Panc1 (cell line): Measurements from ENCODE around the gene NME3. TPM values are rescaled to one million over a fixed set of nuclear protein-coding genes. Genes with fewer than 3 reads are reported as not detected.

Experiments used
- ATAC-seq: fragments of 200-7000 bp; cut with Tn5 transposase; 2 replicates; pipeline ENCODE4 v1.9.1; 2020; ENCODE audit warnings: mild to moderate bottlenecking, moderate library complexity
- BruUV-seq: library from RNA; stranded (reverse); fragments of 400-500 nt; replicated peaks from 2 replicates; lab custom pipeline; 2021; lab: Mats Ljungman, UMichigan
- CTCF ChIA-PET: fragments of 300-600 bp; sonication (Branson Sonifier 250); formaldehyde crosslinking; loops from one replicate; lab custom pipeline; 2022; ENCODE audit warnings: antibody characterized with exemption; lab: Charles Lee
- POLR2A ChIA-PET: fragments of 300-600 bp; sonication (Branson Sonifier 250); formaldehyde crosslinking; loops from one replicate; lab custom pipeline; 2022; ENCODE audit warnings: antibody characterized with exemption; lab: Charles Lee
- DNase-seq: peaks from one replicate; pipeline ENCODE4 v3.0.0-alpha.2; 2010; ENCODE audit warnings: low read depth, low spot score
- H3K27ac ChIP-seq: 2 replicates; pipeline ENCODE4 v1.5.1; 2011; ENCODE audit warnings: mild to moderate bottlenecking, low read length, inconsistent platforms
- H3K27me3 ChIP-seq: fragments of 200-500 bp; sonication (Bioruptor generic); 2 replicates; pipeline ENCODE4 v1.6.0; 2014; ENCODE audit warnings: low read length, inconsistent platforms; ENCODE audit not compliant: control insufficient read depth, insufficient read depth
- H3K36me3 ChIP-seq: fragments of 200-500 bp; sonication (Bioruptor generic); 2 replicates; pipeline ENCODE4 v1.5.1; 2014; ENCODE audit warnings: inconsistent platforms, mild to moderate bottlenecking, low read length, moderate library complexity; ENCODE audit not compliant: control insufficient read depth, insufficient read depth
- H3K4me1 ChIP-seq: 2 replicates; pipeline ENCODE4 v1.5.1; 2011; ENCODE audit warnings: inconsistent platforms, mild to moderate bottlenecking, low read length, moderate library complexity; ENCODE audit not compliant: control insufficient read depth, insufficient read depth
- H3K4me3 ChIP-seq, 2 experiments: 2 replicates each; pipeline ENCODE4 v1.5.1; 2011 to 2012; ENCODE audit warnings: low read depth in 2 of 2, low read length in 2 of 2, mild to moderate bottlenecking in 2 of 2, inconsistent platforms in 1 of 2, moderate library complexity in 1 of 2
- H3K9me3 ChIP-seq: fragments of 200-500 bp; sonication (Bioruptor generic); 2 replicates; pipeline ENCODE4 v1.5.1; 2014; ENCODE audit warnings: low read depth, mild to moderate bottlenecking, inconsistent platforms, low read length, moderate library complexity; ENCODE audit not compliant: control insufficient read depth, insufficient read depth
- POLR2AphosphoS5 ChIP-seq: IDR thresholded peaks from 2 replicates; pipeline ENCODE4 v1.6.1; 2012; ENCODE audit warnings: mild to moderate bottlenecking, low read depth, low read length, moderate library complexity
- SIN3A ChIP-seq: IDR thresholded peaks from 2 replicates; pipeline ENCODE4 v1.6.1; 2012; ENCODE audit warnings: low read depth, mild to moderate bottlenecking, low read length, moderate library complexity, borderline replicate concordance; ENCODE audit not compliant: insufficient read depth
- TCF7L2 ChIP-seq: IDR thresholded peaks from 2 replicates; pipeline ENCODE4 v1.6.1; 2011; ENCODE audit warnings: mild to moderate bottlenecking, low read depth, low read length, inconsistent platforms
- in situ Hi-C: cut with HindIII; loops from 2 replicates; pipeline ENCODE4 v1.10.0; 2016; ENCODE audit warnings: low sequenced_read_pairs, low pct_unique_long_range_greater_than_20kb
- intact Hi-C: fragments of 100-400 bp; cut with micrococcal nuclease; formaldehyde crosslinking; loops from one replicate; pipeline ENCODE4 v1.10.0; 2022; ENCODE audit not compliant: unreplicated experiment
- total RNA-seq: library from RNA; stranded (reverse); gene quantifications from one replicate; pipeline ENCODE4 v1.2.1, GENCODE V29; 2021; ENCODE audit not compliant: unreplicated experiment
- TF ChIP-seq, protein P1 (sequence below): fragments of 450-650 bp; IDR thresholded peaks from 2 replicates; pipeline ENCODE4 v1.5.1; 2017; ENCODE audit warnings: mild to moderate bottlenecking
- TF ChIP-seq, protein P2 (sequence below), 2 experiments: IDR thresholded peaks; 2 replicates each; pipeline ENCODE4 v1.6.1; 2011 to 2012; ENCODE audit warnings: low read depth in 2 of 2, control low read depth in 1 of 2, low read length in 1 of 2, mild to moderate bottlenecking in 1 of 2, moderate library complexity in 1 of 2; ENCODE audit not compliant: insufficient read depth in 1 of 2

Gene NME3
- total RNA-seq, 1 experiment from 2014 or later = 117 TPM

DNA sequence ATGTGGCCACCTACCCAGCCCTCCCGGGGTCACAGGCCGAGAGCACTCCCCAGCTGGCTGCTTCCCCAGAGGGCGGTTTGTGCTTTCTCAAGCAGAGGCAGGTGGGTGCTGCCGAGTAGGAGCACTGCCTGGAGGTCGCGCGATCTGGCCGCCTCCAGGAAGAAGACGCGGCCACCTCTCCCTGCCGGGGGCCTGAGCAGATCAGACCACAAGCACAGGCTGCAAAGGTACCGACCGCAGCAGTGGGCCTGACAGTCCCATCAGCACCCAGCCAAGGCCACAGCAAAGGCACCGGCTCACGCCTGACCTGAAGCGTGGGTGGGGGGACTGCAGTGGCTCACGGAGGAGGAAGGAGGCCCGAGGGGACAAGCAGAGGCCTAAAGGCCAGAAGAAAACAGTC lies 37.3 kb upstream of the NME3 start:
- intact Hi-C loops (no loop called here), in situ Hi-C loops (no loop called here)
- no peaks in the 10 kb centered on the region for H3K36me3 ChIP-seq
- H3K4me1 ChIP-seq = peaks cover 5% of the 10 kb centered on the region; the same call in 1 of the 2 replicates
- H3K4me3 ChIP-seq = no peak overlapping the region
- H3K27me3 ChIP-seq = no peaks in the 10 kb centered on the region
- POLR2A ChIA-PET = no interaction called here
- no peaks in the 10 kb centered on the region for H3K9me3 ChIP-seq
- TF ChIP-seq TCF7L2 (no peak), SIN3A (no peak), POLR2AphosphoS5 (no peak)
- TF ChIP-seq, protein P1, sequence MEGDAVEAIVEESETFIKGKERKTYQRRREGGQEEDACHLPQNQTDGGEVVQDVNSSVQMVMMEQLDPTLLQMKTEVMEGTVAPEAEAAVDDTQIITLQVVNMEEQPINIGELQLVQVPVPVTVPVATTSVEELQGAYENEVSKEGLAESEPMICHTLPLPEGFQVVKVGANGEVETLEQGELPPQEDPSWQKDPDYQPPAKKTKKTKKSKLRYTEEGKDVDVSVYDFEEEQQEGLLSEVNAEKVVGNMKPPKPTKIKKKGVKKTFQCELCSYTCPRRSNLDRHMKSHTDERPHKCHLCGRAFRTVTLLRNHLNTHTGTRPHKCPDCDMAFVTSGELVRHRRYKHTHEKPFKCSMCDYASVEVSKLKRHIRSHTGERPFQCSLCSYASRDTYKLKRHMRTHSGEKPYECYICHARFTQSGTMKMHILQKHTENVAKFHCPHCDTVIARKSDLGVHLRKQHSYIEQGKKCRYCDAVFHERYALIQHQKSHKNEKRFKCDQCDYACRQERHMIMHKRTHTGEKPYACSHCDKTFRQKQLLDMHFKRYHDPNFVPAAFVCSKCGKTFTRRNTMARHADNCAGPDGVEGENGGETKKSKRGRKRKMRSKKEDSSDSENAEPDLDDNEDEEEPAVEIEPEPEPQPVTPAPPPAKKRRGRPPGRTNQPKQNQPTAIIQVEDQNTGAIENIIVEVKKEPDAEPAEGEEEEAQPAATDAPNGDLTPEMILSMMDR = no peak
- TF ChIP-seq, protein P2, sequence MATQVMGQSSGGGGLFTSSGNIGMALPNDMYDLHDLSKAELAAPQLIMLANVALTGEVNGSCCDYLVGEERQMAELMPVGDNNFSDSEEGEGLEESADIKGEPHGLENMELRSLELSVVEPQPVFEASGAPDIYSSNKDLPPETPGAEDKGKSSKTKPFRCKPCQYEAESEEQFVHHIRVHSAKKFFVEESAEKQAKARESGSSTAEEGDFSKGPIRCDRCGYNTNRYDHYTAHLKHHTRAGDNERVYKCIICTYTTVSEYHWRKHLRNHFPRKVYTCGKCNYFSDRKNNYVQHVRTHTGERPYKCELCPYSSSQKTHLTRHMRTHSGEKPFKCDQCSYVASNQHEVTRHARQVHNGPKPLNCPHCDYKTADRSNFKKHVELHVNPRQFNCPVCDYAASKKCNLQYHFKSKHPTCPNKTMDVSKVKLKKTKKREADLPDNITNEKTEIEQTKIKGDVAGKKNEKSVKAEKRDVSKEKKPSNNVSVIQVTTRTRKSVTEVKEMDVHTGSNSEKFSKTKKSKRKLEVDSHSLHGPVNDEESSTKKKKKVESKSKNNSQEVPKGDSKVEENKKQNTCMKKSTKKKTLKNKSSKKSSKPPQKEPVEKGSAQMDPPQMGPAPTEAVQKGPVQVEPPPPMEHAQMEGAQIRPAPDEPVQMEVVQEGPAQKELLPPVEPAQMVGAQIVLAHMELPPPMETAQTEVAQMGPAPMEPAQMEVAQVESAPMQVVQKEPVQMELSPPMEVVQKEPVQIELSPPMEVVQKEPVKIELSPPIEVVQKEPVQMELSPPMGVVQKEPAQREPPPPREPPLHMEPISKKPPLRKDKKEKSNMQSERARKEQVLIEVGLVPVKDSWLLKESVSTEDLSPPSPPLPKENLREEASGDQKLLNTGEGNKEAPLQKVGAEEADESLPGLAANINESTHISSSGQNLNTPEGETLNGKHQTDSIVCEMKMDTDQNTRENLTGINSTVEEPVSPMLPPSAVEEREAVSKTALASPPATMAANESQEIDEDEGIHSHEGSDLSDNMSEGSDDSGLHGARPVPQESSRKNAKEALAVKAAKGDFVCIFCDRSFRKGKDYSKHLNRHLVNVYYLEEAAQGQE (IDR thresholded peaks at IDR 0.05; ENCODE audit: insufficient read depth in 1 of 2, low read depth in 2 of 2, low read length in 1 of 2) = no peak
- H3K27ac ChIP-seq = no peak overlapping the region
- CTCF ChIA-PET = no interaction called here
- no TSS peak for BruUV-seq
- ATAC-seq = no peak
- no peak for DNase-seq

DNA sequence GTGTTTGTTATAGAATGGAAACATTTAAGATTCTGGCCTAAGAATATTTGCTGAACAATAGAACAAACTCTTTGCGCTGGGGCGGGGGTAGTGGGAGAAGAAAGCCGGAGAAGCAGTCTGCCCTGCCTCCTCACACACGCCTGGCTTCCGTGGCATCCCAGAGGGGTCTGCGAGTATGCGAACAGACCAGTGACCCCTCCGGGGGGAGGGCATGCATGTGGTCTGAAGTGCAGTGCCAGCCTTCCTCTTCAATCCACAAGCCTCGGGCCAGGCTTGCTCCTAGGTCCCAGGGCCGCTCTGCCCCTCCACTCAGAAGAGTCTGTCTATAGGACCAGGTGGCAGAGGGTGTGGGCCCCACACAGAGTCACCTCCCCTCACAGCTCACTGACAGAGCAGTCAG lies 36.3 kb upstream of the NME3 start:
- in situ Hi-C loops = no loop called here
- no peak overlapping the region for H3K27ac ChIP-seq
- intact Hi-C loops = no loop called here
- ChIA-PET CTCF (no interaction called here), POLR2A (interaction anchor here (0.7 kb wide), 1 partner anchor 517 kb away, joined by 3 read pairs; no protein-coding TSS in a partner anchor)
- no peaks in the 10 kb centered on the region for H3K9me3 ChIP-seq
- no peak overlapping the region for H3K4me3 ChIP-seq
- TF ChIP-seq, protein P2 (IDR thresholded peaks at IDR 0.05; ENCODE audit: insufficient read depth in 1 of 2, low read depth in 2 of 2, low read length in 1 of 2) = no peak
- TF ChIP-seq POLR2AphosphoS5 (no peak), TCF7L2 (no peak), SIN3A (no peak)
- TF ChIP-seq, protein P1 = no peak
- H3K36me3 ChIP-seq = no peaks in the 10 kb centered on the region
- peaks cover 3% of the 10 kb centered on the region; the same call in 1 of the 2 replicates for H3K4me1 ChIP-seq
- BruUV-seq = no TSS peak
- no peaks in the 10 kb centered on the region for H3K27me3 ChIP-seq
- ATAC-seq (no peak), DNase-seq (no peak)
